Hepatocyte (in vitro differentiated cells): ENCODE results near the gene LEPROT. TPM values are rescaled to one million over a fixed set of nuclear protein-coding genes. Genes with fewer than 3 reads are reported as not detected.
A peak's percentile ranks its signal among the peaks of the same experiment; 100 is the strongest.

ENCODE experiments used
- DNase-seq: peaks from one replicate; pipeline ENCODE4 v3.0.0-alpha.2; 2016; ENCODE audit warnings: low spot score
- H2AFZ ChIP-seq: fragments of 200-600 bp; sonication (generic); 2 replicates; pipeline ENCODE4 v1.6.0; 2016; ENCODE audit warnings: antibody characterized with exemption, mild to moderate bottlenecking
- H3K27ac ChIP-seq: fragments of 200-600 bp; sonication (generic); 2 replicates; pipeline ENCODE4 v1.5.1; 2016; ENCODE audit warnings: mild to moderate bottlenecking
- H3K27me3 ChIP-seq: fragments of 200-600 bp; sonication (generic); 2 replicates; pipeline ENCODE4 v1.6.1; 2016
- H3K36me3 ChIP-seq: fragments of 200-600 bp; sonication (generic); replicated peaks from 2 replicates; pipeline ENCODE4 v1.5.1; 2016; ENCODE audit warnings: low read depth; ENCODE audit not compliant: insufficient read depth
- H3K4me1 ChIP-seq: fragments of 200-600 bp; sonication (generic); 2 replicates; pipeline ENCODE4 v1.5.1; 2016; ENCODE audit warnings: mild to moderate bottlenecking, moderate library complexity; ENCODE audit not compliant: insufficient read depth
- H3K4me2 ChIP-seq: fragments of 200-600 bp; sonication (generic); 2 replicates; pipeline ENCODE4 v1.6.0; 2016
- H3K4me3 ChIP-seq: fragments of 200-600 bp; sonication (generic); 2 replicates; pipeline ENCODE4 v1.5.1; 2016; ENCODE audit warnings: mild to moderate bottlenecking
- H3K79me2 ChIP-seq: fragments of 200-600 bp; sonication (generic); 2 replicates; pipeline ENCODE4 v1.6.0; 2017; ENCODE audit warnings: mild to moderate bottlenecking
- H3K9me2 ChIP-seq: fragments of 200-600 bp; sonication (generic); replicated peaks from 2 replicates; pipeline ENCODE4 v1.6.0; 2017; ENCODE audit warnings: mild to moderate bottlenecking; ENCODE audit not compliant: insufficient read depth
- H3K9me3 ChIP-seq: fragments of 200-600 bp; sonication (generic); 2 replicates; pipeline ENCODE4 v1.5.1; 2016; ENCODE audit warnings: low read depth, mild to moderate bottlenecking
- H4K20me1 ChIP-seq: fragments of 200-600 bp; sonication (generic); 2 replicates; pipeline ENCODE4 v1.6.0; 2016; ENCODE audit warnings: mild to moderate bottlenecking; ENCODE audit not compliant: insufficient read depth, poor library complexity, severe bottlenecking
- CTCF ChIP-seq: fragments of 200-600 bp; sonication (generic); IDR thresholded peaks from 2 replicates; pipeline ENCODE4 v1.5.1; 2016; ENCODE audit warnings: antibody characterized with exemption, mild to moderate bottlenecking; ENCODE audit not compliant: poor library complexity
- EZH2 ChIP-seq: fragments of 200-600 bp; sonication (generic); IDR thresholded peaks from 2 replicates; pipeline ENCODE4 v1.6.1; 2016; ENCODE audit warnings: antibody characterized with exemption, mild to moderate bottlenecking, borderline replicate concordance
- EZH2phosphoT487 ChIP-seq: fragments of 200-600 bp; sonication (generic); IDR thresholded peaks from one replicate; pipeline ENCODE4 v1.6.1; 2018; ENCODE audit warnings: antibody characterized with exemption, mild to moderate bottlenecking, low read depth, moderate library complexity; ENCODE audit not compliant: unreplicated experiment, severe bottlenecking
- WGBS: methylation state at CpG from one replicate; pipeline ENCODE4 v1.1.6; 2016; ENCODE audit warnings: low lambda C conversion rate; ENCODE audit errors: missing lambda C conversion rate; 5-methylcytosine and 5-hydroxymethylcytosine counted together
- polyA plus RNA-seq: library from polyadenylated mRNA; unstranded; fragments of >200 nt; fragmentation: Nextera tagmentation; extraction: Ambion mirVana; gene quantifications from 2 replicates; pipeline ENCODE4 v1.2.1, GENCODE V29; 2016
- total RNA-seq: library from RNA; depleted of rRNA; stranded (reverse); fragments of >200 nt; gene quantifications from 2 replicates; pipeline ENCODE4 v1.2.3, GENCODE V29; 2014

The LEPROT gene
- total and polyA plus RNA-seq, 2 experiments from 2014 or later, result 89.9 to 97.0 TPM

GRCh38 chr1:65417729-65418128 lies 2.7 kb upstream of the LEPROT start:
- Histone ChIP-seq H3K9me3 (no peaks in the 10 kb centered on the region), H2AFZ (no peak overlapping the region), H3K4me1 (peaks cover 23% of the 10 kb centered on the region), H3K4me3 (no peak overlapping the region), H3K9me2 (no peaks in the 10 kb centered on the region), H3K36me3 (no peaks in the 10 kb centered on the region), H3K79me2 (peaks cover 15% of the 10 kb centered on the region), H3K4me2 (peak overlapping the region; percentile 50), H3K27ac (peak overlapping the region; percentile 24), H3K27me3 (no peaks in the 10 kb centered on the region), H4K20me1 (no peaks in the 10 kb centered on the region)
- TF ChIP-seq EZH2 (no peak), EZH2phosphoT487 (no peak), CTCF (no peak)
- DNase-seq, result no peak
- 57% methylated on average over 2 of the region's 2 CpGs for WGBS

- Histone ChIP-seq H3K27ac (peak overlapping the region; percentile 96), H3K4me3 (no peak overlapping the region), H2AFZ (peak overlapping the region; percentile 76), H3K36me3 (no peaks in the 10 kb centered on the region), H3K9me2 (no peaks in the 10 kb centered on the region), H3K4me1 (peaks cover 32% of the 10 kb centered on the region), H3K9me3 (no peaks in the 10 kb centered on the region), H3K27me3 (no peaks in the 10 kb centered on the region), H4K20me1 (peaks cover 2% of the 10 kb centered on the region), H3K4me2 (peak overlapping the region; percentile 79), H3K79me2 (peaks cover 24% of the 10 kb centered on the region)
- no peak for DNase-seq
- WGBS, result 84% methylated on average over 4 of the region's 4 CpGs
- no peak for TF ChIP-seq EZH2
These were observed 1.8 kb upstream of the LEPROT start for GRCh38 chr1:65418522-65419185.

- H3K27ac ChIP-seq, result peak overlapping the region; percentile 99
- peaks cover 10% of the 10 kb centered on the region for H4K20me1 ChIP-seq
- H3K4me3 ChIP-seq, result peak overlapping the region; percentile 56
- no peaks in the 10 kb centered on the region for H3K36me3 ChIP-seq
- no peak for TF ChIP-seq CTCF
- TF ChIP-seq EZH2phosphoT487, result no peak
- TF ChIP-seq EZH2, result no peak
- H3K27me3 ChIP-seq, result no peaks in the 10 kb centered on the region
- DNase-seq, result peak; percentile 100
- H3K4me2 ChIP-seq, result peak overlapping the region; percentile 79
- no peaks in the 10 kb centered on the region for H3K9me3 ChIP-seq
- 2% methylated on average over 28 of the region's 52 CpGs for WGBS
- no peaks in the 10 kb centered on the region for H3K9me2 ChIP-seq
- H3K79me2 ChIP-seq, result peaks cover 37% of the 10 kb centered on the region
- peak overlapping the region; percentile 76 for H2AFZ ChIP-seq
- peaks cover 34% of the 10 kb centered on the region for H3K4me1 ChIP-seq
These were observed 533 bp upstream of the LEPROT start for GRCh38 chr1:65419681-65420589.
